HepG2 (cell line): ENCODE data around the gene BCL2. TPM values are rescaled to one million over a fixed set of nuclear protein-coding genes. Genes with fewer than 3 reads are reported as not detected.

ENCODE experiments used
- ATAC-seq: fragments of 200-7000 bp; cut with Tn5 transposase; 3 replicates; pipeline ENCODE4 v1.9.1; 2020; ENCODE audit warnings: mild to moderate bottlenecking, moderate library complexity
- BruUV-seq: library from RNA; stranded (reverse); fragments of 400-500 nt; replicated peaks from 2 replicates; lab custom pipeline; 2021; lab: Mats Ljungman, UMichigan
- CTCF ChIA-PET: fragments of 300-600 bp; formaldehyde crosslinking; extraction: SDS; loops from one replicate; lab custom pipeline; 2021; ENCODE audit warnings: low total read pairs, inconsistent platforms, low intra/inter-chr PET ratio; lab: Yijun Ruan, JAX
- POLR2A ChIA-PET: fragments of 350-600 bp; sonication (Branson Sonifier 250); formaldehyde crosslinking; loops from one replicate; lab custom pipeline; 2020; ENCODE audit warnings: antibody characterized with exemption, inconsistent platforms; lab: Yijun Ruan, JAX
- DNase-seq: peaks from one replicate; pipeline ENCODE4 v3.0.0-alpha.2; 2015; ENCODE audit warnings: low spot score
- FAIRE-seq: peaks from 3 replicates; lab custom pipeline; 2011; peaks lifted over from hg19 to GRCh38; lab: Jason Lieb, UNC
- H2AFZ ChIP-seq: one replicate; pipeline ENCODE4 v1.6.1; 2011; ENCODE audit warnings: low read length, inconsistent platforms
- H3K27ac ChIP-seq: fragments of 300-600 bp; 3 replicates; pipeline ENCODE4 v1.8.0; 2011; ENCODE audit warnings: mixed run types, mild to moderate bottlenecking, mixed read lengths, low read length, inconsistent platforms; ENCODE audit not compliant: insufficient read depth; ENCODE audit errors: extremely low read length
- H3K27me3 ChIP-seq, 2 experiments: fragments of 200-600 bp in 1 of 2; 2 replicates in 1 of 2; 3 replicates in 1 of 2; pipeline versions ENCODE4 v1.6.0 to v1.8.0; 2011; ENCODE audit warnings: low read length in 2 of 2, mild to moderate bottlenecking in 2 of 2, moderate library complexity in 2 of 2, inconsistent platforms in 1 of 2; ENCODE audit not compliant: insufficient read depth in 2 of 2, control insufficient read depth in 1 of 2
- H3K36me3 ChIP-seq, 2 experiments: fragments of 200-600 bp in 1 of 2; replicated peaks in 1 of 2; 2 replicates in 1 of 2; 3 replicates in 1 of 2; pipeline versions ENCODE4 v1.5.1 to v1.8.0; 2011; ENCODE audit warnings: low read length in 2 of 2, inconsistent platforms in 1 of 2; ENCODE audit not compliant: insufficient read depth in 2 of 2, control insufficient read depth in 1 of 2
- H3K4me1 ChIP-seq: 2 replicates; pipeline ENCODE4 v1.5.1; 2012; ENCODE audit warnings: low read length, inconsistent platforms; ENCODE audit not compliant: insufficient read depth
- H3K4me2 ChIP-seq: 2 replicates; pipeline ENCODE4 v1.6.0; 2011; ENCODE audit warnings: low read depth, low read length, inconsistent platforms
- H3K4me3 ChIP-seq, 3 experiments: fragments of 200-600 bp in 1 of 3; sonication (generic), shearing (Covaris generic) in 1 of 3; replicated peaks in 1 of 3; 2 replicates each; pipeline ENCODE4 v1.5.1; 2011 to 2016; ENCODE audit warnings: low read length in 3 of 3, inconsistent platforms in 2 of 3, low read depth in 2 of 3, mild to moderate bottlenecking in 2 of 3, control low read depth in 1 of 3, mixed read lengths in 1 of 3; ENCODE audit not compliant: insufficient read depth in 1 of 3
- H3K79me2 ChIP-seq: one replicate; pipeline ENCODE4 v1.6.1; 2011; ENCODE audit warnings: low read length, inconsistent platforms; ENCODE audit not compliant: insufficient read depth
- H3K9ac ChIP-seq: 2 replicates; pipeline ENCODE4 v1.6.0; 2011; ENCODE audit warnings: mild to moderate bottlenecking, low read depth, low read length, inconsistent platforms; ENCODE audit not compliant: insufficient read depth
- H3K9me3 ChIP-seq: 2 replicates; pipeline ENCODE4 v1.5.1; 2012; ENCODE audit warnings: mild to moderate bottlenecking, low read length
- H4K20me1 ChIP-seq: 2 replicates; pipeline ENCODE4 v1.6.0; 2011; ENCODE audit warnings: inconsistent platforms, mild to moderate bottlenecking, low read length, moderate library complexity; ENCODE audit not compliant: insufficient read depth
- ATF7 ChIP-seq, 2 experiments: fragments of 450-650 bp in 1 of 2; sonication (generic) in 1 of 2; formaldehyde crosslinking in 1 of 2; IDR thresholded peaks; 2 replicates each; pipeline versions ENCODE4 v1.4.0 to v1.6.1; 2016 to 2020; ENCODE audit warnings: antibody characterized with exemption in 1 of 2, mild to moderate bottlenecking in 1 of 2, missing genetic modification reagents in 1 of 2
- WGBS: methylation state at CpG from one replicate; pipeline ENCODE4 v1.1.6; 2017; ENCODE audit warnings: low lambda C conversion rate; 5-methylcytosine and 5-hydroxymethylcytosine counted together
- in situ Hi-C: cut with HindIII; loops from 2 replicates; pipeline ENCODE4 v1.10.0; 2017; ENCODE audit warnings: low pct_unique_long_range_greater_than_20kb; ENCODE audit not compliant: extremely low pct_ligation_motif_present
- intact Hi-C: fragments of 100-400 bp; cut with micrococcal nuclease; formaldehyde crosslinking; loops from one replicate; pipeline ENCODE4 v1.10.0; 2022; ENCODE audit not compliant: unreplicated experiment
- polyA plus RNA-seq, 8 experiments: library from polyadenylated mRNA; depleted of rRNA in 3 of 8; stranded (reverse) in 7 of 8; unstranded in 1 of 8; fragments of >200 nt; fragmentation: Illumina TruSeq in 4 of 8; extraction: Trizol in 4 of 8; gene quantifications; 2 replicates each; pipeline versions ENCODE4 v1.2.1 to v1.2.3, GENCODE V29; 2011 to 2016; ENCODE audit warnings: low read depth in 4 of 8, missing spikeins in 1 of 8, mixed read lengths in 1 of 8; ENCODE audit not compliant: insufficient read depth in 1 of 8
- total RNA-seq, 5 experiments: library from RNA; depleted of rRNA; stranded (reverse); fragments of >200 nt; fragmentation: Illumina TruSeq; extraction: Trizol; gene quantifications; 2 replicates each; pipeline ENCODE4 v1.2.3, GENCODE V29; 2016; ENCODE audit warnings: low read depth in 1 of 5
- TF ChIP-seq, protein P1 (sequence below): sonication (generic); formaldehyde crosslinking; IDR thresholded peaks from 2 replicates; pipeline ENCODE4 v1.8.0; 2022; ENCODE audit warnings: missing genetic modification reagents, mild to moderate bottlenecking, borderline replicate concordance
- TF ChIP-seq, protein P2 (sequence below): sonication (generic); formaldehyde crosslinking; IDR thresholded peaks from 2 replicates; pipeline ENCODE4 v1.4.0; 2020; ENCODE audit warnings: missing genetic modification reagents

Gene BCL2
- total and polyA plus RNA-seq, 2 of the 13 experiments (the other 11 are each of a cell fraction or from before 2014, with no cell fraction given), result 0.07 to 0.53 TPM

DNA sequence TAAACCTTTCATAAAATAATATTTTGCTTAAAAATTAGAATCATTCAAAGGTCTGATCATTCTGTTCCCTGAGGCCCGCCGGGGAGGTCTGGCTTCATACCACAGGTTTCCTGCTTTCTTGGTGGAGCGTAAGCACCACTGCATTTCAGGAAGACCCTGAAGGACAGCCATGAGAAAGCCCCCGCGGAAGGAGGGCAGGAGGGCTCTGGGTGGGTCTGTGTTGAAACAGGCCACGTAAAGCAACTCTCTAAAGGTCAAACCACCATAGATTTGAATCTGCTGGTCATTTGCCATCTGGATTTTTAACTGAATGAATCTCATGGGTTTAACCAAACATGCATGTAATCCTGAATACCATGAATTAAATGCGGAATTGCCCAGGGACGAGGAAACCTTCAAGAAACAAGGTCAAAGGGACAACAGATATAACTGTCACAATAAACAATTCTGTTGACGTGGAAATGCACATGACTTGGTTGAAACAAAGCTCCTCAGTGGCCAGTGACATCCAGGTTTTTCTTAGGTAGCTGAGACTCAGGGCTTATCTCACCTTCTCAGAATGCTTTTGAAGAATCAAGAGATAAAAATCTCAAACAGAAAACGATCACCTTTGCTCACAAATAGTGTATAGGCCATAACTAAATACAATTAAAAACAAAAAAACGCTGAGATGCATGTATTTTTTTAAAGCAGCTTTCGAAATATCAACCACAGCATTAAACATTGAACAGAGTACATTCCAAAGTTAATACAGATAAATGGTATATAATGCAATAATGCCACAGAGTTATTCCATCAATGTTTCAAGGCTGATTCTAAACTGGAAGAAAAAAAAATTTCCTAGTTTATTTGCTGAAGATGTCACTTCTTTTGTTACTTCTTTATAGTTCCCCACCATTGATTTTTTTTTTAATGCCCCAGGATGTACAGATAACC is 193.2 kb downstream of the BCL2 start (continued):
- TF ChIP-seq, protein P1, sequence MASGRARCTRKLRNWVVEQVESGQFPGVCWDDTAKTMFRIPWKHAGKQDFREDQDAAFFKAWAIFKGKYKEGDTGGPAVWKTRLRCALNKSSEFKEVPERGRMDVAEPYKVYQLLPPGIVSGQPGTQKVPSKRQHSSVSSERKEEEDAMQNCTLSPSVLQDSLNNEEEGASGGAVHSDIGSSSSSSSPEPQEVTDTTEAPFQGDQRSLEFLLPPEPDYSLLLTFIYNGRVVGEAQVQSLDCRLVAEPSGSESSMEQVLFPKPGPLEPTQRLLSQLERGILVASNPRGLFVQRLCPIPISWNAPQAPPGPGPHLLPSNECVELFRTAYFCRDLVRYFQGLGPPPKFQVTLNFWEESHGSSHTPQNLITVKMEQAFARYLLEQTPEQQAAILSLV (CRISPR knock-in tag), result no peak

DNA sequence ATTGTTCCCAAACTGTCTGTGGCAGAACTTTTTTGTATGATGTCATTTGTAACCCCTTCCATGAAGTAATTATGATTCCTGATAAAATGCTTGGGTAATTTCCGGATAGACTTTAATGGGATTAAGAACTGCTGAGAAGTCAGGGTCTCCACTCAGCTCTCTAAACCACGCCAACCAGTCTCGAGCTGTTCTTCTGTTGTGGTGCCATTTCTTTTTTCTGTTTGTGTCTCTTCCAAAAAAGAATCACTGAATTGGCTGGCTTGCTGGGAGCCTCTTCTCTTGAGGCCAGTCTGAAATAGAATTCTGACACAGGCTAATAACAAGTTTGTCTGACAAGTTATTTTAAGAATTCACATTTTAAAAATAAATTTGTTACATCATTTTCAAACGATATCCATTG is 198.9 kb downstream of the BCL2 start:
- intact Hi-C loops, result no loop called here
- Histone ChIP-seq H3K4me1 (no peaks in the 10 kb centered on the region), H3K4me2 (no peak overlapping the region), H3K27ac (no peak overlapping the region), H3K9me3 (no peaks in the 10 kb centered on the region), H3K9ac (no peak overlapping the region), H3K79me2 (no peaks in the 10 kb centered on the region), H3K36me3 (no peaks in the 10 kb centered on the region), H3K4me3 (no peak overlapping the region), H3K27me3 (no peaks in the 10 kb centered on the region), H2AFZ (no peak overlapping the region), H4K20me1 (0 out of 2 replicates have a peak, but pooled peaks cover 2% of the 10 kb centered on the region)
- under 1% methylated on average over 4 of the region's 4 CpGs for WGBS
- in situ Hi-C loops, result no loop called here
- CTCF ChIA-PET, result no interaction called here
- TF ChIP-seq ATF7 (IDR thresholded peaks at IDR 0.05), result peak; percentile 33
- no peak for TF ChIP-seq ATF7 (CRISPR knock-in tag; IDR thresholded peaks at IDR 0.05)
- TF ChIP-seq, protein P2, sequence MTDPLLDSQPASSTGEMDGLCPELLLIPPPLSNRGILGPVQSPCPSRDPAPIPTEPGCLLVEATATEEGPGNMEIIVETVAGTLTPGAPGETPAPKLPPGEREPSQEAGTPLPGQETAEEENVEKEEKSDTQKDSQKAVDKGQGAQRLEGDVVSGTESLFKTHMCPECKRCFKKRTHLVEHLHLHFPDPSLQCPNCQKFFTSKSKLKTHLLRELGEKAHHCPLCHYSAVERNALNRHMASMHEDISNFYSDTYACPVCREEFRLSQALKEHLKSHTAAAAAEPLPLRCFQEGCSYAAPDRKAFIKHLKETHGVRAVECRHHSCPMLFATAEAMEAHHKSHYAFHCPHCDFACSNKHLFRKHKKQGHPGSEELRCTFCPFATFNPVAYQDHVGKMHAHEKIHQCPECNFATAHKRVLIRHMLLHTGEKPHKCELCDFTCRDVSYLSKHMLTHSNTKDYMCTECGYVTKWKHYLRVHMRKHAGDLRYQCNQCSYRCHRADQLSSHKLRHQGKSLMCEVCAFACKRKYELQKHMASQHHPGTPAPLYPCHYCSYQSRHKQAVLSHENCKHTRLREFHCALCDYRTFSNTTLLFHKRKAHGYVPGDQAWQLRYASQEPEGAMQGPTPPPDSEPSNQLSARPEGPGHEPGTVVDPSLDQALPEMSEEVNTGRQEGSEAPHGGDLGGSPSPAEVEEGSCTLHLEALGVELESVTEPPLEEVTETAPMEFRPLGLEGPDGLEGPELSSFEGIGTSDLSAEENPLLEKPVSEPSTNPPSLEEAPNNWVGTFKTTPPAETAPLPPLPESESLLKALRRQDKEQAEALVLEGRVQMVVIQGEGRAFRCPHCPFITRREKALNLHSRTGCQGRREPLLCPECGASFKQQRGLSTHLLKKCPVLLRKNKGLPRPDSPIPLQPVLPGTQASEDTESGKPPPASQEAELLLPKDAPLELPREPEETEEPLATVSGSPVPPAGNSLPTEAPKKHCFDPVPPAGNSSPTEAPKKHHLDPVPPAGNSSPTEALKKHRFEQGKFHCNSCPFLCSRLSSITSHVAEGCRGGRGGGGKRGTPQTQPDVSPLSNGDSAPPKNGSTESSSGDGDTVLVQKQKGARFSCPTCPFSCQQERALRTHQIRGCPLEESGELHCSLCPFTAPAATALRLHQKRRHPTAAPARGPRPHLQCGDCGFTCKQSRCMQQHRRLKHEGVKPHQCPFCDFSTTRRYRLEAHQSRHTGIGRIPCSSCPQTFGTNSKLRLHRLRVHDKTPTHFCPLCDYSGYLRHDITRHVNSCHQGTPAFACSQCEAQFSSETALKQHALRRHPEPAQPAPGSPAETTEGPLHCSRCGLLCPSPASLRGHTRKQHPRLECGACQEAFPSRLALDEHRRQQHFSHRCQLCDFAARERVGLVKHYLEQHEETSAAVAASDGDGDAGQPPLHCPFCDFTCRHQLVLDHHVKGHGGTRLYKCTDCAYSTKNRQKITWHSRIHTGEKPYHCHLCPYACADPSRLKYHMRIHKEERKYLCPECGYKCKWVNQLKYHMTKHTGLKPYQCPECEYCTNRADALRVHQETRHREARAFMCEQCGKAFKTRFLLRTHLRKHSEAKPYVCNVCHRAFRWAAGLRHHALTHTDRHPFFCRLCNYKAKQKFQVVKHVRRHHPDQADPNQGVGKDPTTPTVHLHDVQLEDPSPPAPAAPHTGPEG, result no peak
- DNase-seq (no peak), FAIRE-seq (no peak), ATAC-seq (no peak)
- no TSS peak for BruUV-seq
- POLR2A ChIA-PET, result no interaction called here
